ENCODE results near the gene SLC12A7. TPM values are rescaled to one million over a fixed set of nuclear protein-coding genes. Genes with fewer than 3 reads are reported as not detected.

SLC12A7 gene
- total RNA-seq, 1 donor from 2014 or later, result 11.5 TPM

DNA sequence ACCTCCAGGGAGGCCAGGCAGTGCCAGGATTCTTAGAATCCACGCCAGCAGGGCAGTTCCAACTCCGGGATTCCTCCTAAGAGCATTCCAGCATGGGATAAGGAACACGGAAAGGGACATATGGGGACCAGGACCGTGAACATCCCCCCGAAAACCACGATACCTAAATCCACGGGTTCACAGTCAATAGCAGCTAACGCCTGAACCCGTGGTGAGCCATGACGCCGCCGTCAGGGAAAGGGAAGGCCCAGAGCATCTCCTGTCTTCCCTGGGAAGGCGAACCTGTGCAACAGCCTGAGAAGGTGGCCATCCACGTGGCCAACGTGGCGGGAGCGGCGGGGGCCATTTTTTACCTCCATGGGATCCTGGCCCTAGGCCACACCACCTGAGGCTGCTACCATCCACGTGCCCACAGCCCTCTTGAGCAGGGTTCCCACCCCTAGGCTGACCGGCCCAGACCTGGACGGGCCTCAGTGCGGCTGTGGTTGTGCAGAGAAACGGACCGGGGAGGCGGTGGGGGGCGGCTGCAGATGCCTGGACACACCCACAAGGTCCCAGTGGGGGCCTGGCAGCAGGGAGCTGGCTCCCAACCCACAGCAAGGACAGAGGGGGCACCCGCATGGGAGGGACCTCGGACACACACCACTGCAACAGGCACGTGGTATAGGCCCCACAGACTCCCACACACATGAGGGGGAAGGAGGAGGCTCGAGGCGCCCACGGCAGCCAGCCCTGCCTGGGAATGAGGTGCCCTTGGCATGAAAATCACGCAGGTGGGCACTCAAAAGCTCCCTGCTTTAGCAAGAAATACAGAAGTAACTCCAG is 42.8 kb downstream of the SLC12A7 start:
- TF ChIP-seq, protein P1, sequence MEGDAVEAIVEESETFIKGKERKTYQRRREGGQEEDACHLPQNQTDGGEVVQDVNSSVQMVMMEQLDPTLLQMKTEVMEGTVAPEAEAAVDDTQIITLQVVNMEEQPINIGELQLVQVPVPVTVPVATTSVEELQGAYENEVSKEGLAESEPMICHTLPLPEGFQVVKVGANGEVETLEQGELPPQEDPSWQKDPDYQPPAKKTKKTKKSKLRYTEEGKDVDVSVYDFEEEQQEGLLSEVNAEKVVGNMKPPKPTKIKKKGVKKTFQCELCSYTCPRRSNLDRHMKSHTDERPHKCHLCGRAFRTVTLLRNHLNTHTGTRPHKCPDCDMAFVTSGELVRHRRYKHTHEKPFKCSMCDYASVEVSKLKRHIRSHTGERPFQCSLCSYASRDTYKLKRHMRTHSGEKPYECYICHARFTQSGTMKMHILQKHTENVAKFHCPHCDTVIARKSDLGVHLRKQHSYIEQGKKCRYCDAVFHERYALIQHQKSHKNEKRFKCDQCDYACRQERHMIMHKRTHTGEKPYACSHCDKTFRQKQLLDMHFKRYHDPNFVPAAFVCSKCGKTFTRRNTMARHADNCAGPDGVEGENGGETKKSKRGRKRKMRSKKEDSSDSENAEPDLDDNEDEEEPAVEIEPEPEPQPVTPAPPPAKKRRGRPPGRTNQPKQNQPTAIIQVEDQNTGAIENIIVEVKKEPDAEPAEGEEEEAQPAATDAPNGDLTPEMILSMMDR (IDR thresholded peaks at IDR 0.05), result no peak
- H3K4me3 Mint-ChIP-seq (ENCODE audit: unreplicated experiment), result no peak overlapping the region
- no peak overlapping the region for H3K27ac Mint-ChIP-seq (ENCODE audit: unreplicated experiment)
- no peaks in the 10 kb centered on the region for H3K36me3 Mint-ChIP-seq (ENCODE audit: unreplicated experiment)
- no peaks in the 10 kb centered on the region for H3K9me3 Mint-ChIP-seq (ENCODE audit: unreplicated experiment)
- H3K27me3 Mint-ChIP-seq (ENCODE audit: unreplicated experiment), result no peaks in the 10 kb centered on the region
- no peaks in the 10 kb centered on the region for H3K4me1 Mint-ChIP-seq (ENCODE audit: unreplicated experiment)
- DNase-seq (ENCODE audit: extremely low spot score, unreplicated experiment), result no peak

DNA sequence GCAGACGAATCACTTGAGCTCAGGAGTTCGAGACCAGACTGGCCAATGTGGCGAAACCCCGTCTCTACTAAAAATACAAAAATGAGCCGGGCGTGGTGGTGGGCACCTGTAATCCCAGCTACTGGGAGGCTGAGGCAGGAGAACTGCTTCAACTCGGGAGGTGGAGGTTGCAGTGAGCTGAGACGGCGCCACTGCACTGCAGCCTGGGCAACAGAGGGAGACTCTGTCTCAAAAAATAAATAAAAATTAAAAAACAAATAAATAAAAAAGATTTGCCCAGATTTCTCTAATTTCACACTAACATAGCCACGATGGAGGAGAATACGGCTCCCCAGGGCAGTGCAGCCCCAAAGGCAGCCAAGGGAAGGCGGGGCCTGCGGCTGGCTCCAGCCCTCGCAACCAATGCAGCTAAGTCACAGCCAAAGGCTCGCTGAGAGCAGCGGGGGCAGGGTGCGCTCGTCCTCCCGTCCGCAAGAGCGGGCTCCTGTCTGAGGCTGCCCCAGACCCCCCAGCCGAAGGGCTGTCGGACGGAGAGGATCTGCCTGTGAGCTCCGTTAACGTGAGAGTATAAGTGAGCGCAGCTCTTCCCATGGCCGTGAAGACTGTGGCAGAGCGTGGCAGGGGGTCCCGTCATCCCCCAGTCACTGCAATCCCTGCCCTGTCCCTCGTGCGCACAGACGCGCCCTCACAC is 43.5 kb downstream of the SLC12A7 start:
- DNase-seq (ENCODE audit: extremely low spot score, unreplicated experiment), result no peak
- no peak overlapping the region for H3K4me3 Mint-ChIP-seq (ENCODE audit: unreplicated experiment)

DNA sequence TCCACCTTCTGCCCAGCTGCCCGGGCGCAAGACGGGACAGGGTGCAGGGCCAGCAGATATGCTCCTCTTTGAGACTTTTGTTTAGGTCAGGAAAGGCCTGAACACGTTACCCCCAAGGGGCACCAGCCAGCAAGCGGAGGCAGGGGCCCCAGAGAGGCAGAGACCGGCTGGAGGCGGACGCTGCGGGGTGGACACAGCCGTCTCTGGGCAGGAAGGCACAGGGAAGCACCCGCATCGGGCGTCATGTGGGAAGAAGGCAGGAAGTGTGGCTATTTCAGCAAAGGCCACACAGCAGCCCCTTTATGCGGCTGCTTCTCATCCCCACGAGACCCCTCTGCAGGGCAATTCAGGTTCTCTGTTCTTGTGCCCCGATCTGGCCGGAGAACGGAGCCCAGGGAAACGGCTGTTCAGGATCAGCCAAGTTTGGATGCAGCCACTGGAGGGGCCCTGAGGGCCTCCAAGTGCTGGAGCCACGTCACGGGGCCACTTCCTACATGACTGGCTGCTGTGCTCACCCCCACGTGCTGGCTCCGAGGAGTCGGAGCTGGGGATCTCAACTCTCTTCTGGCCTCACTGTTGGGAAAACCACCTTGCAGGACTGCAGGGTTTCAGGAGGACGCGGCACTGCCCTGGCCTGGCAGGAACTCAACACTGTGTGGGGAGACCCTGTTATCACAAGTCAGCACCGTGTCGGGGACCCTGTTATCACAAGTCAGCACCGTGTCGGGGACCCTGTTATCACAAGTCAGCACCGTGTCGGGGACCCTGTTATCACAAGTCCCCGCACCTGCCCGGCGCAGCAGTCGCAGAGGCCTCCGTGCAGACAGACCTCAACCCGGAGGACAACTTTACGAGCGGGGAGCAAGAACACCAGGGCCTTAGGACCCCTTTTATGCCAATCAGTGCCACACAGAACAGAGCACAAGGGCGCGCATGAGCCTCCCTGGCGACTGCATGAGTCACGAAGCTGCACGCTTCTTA is 44.4 kb downstream of the SLC12A7 start:
- no peak for DNase-seq (ENCODE audit: extremely low spot score, unreplicated experiment)
- Mint-ChIP-seq H3K36me3 (ENCODE audit: unreplicated experiment) (no peaks in the 10 kb centered on the region), H3K27me3 (ENCODE audit: unreplicated experiment) (no peaks in the 10 kb centered on the region), H3K9me3 (ENCODE audit: unreplicated experiment) (no peaks in the 10 kb centered on the region), H3K27ac (ENCODE audit: unreplicated experiment) (no peak overlapping the region), H3K4me1 (ENCODE audit: unreplicated experiment) (no peaks in the 10 kb centered on the region), H3K4me3 (ENCODE audit: unreplicated experiment) (no peak overlapping the region)
- TF ChIP-seq, protein P1 (IDR thresholded peaks at IDR 0.05), result no peak

More for the DNA sequence above, 43.5 kb downstream of the SLC12A7 start:
- Mint-ChIP-seq H3K27me3 (ENCODE audit: unreplicated experiment) (no peaks in the 10 kb centered on the region), H3K9me3 (ENCODE audit: unreplicated experiment) (no peaks in the 10 kb centered on the region), H3K36me3 (ENCODE audit: unreplicated experiment) (no peaks in the 10 kb centered on the region), H3K4me1 (ENCODE audit: unreplicated experiment) (no peaks in the 10 kb centered on the region), H3K27ac (ENCODE audit: unreplicated experiment) (no peak overlapping the region)
- TF ChIP-seq, protein P1 (IDR thresholded peaks at IDR 0.05), result no peak

DNA sequence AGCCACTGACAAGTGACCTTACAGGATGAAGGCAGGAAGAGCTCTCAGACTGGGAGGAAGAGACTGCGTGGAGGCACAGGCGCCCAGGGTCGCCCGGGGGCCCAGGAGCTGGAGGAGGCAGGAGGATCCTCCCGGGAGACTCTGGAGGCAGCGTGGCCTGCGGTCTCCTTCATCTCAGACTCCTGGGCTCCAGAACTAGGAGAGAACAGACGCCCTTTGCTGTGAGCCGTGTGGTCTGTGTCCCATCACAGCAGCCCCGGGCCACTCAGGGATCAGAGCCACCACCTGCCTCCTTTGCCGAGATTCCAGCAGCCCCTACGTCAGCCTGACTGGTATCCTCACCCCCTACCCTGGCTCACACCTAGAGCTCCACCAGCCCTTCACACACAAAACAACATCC is 45.2 kb downstream of the SLC12A7 start:
- no peak for DNase-seq (ENCODE audit: extremely low spot score, unreplicated experiment)
- H3K27me3 Mint-ChIP-seq (ENCODE audit: unreplicated experiment), result no peaks in the 10 kb centered on the region
- H3K4me1 Mint-ChIP-seq (ENCODE audit: unreplicated experiment), result no peaks in the 10 kb centered on the region
- no peaks in the 10 kb centered on the region for H3K36me3 Mint-ChIP-seq (ENCODE audit: unreplicated experiment)
- H3K9me3 Mint-ChIP-seq (ENCODE audit: unreplicated experiment), result no peaks in the 10 kb centered on the region
- TF ChIP-seq, protein P1 (IDR thresholded peaks at IDR 0.05), result no peak
- H3K4me3 Mint-ChIP-seq (ENCODE audit: unreplicated experiment), result no peak overlapping the region
- H3K27ac Mint-ChIP-seq (ENCODE audit: unreplicated experiment), result no peak overlapping the region

All from osteocyte (in vitro differentiated cells).